Measurements from ENCODE around the gene IPO4. TPM values are rescaled to one million over a fixed set of nuclear protein-coding genes. Genes with fewer than 3 reads are reported as not detected.

The IPO4 gene
- total RNA-seq, 6 experiments from 2014 or later: 17.9 to 44.0 (median 23.0) TPM

GRCh38 chr14:24197056-24197450 is 8.4 kb upstream of the IPO4 start:
- ATAC-seq: no peak
- intact Hi-C loops (cut with DNase I): no loop called here
- Histone ChIP-seq H3K27ac (no peak overlapping the region), H3K27me3 (no peaks in the 10 kb centered on the region), H3K36me3 (peaks cover 0 to 9% (median 0%) of the 10 kb centered on the region in 4 donors), H3K9me3 (no peaks in the 10 kb centered on the region), H3K4me3 (no peak overlapping the region), H3K4me1 (peaks cover 0 to 40% (median 7%) of the 10 kb centered on the region in 4 donors)
- TF ChIP-seq CTCF (IDR thresholded peaks at IDR 0.05) (no peak), POLR2A (IDR thresholded peaks at IDR 0.05) (no peak)
- WGBS (ENCODE audit: insufficient coverage, low coverage, low lambda C conversion rate, missing lambda C conversion rate): 100% methylated on average over 1 of the region's 2 CpGs
- no peak for DNase-seq

- no peak for DNase-seq
- intact Hi-C loops (cut with DNase I): no loop called here
- TF ChIP-seq POLR2A (IDR thresholded peaks at IDR 0.05): no peak
- no peak for TF ChIP-seq CTCF (IDR thresholded peaks at IDR 0.05)
- peak; percentile 33 to 45 (median 40) for ATAC-seq
- WGBS (ENCODE audit: insufficient coverage, low coverage, low lambda C conversion rate, missing lambda C conversion rate): 30% methylated on average over 28 of the region's 33 CpGs
- Histone ChIP-seq H3K27me3 (no peaks in the 10 kb centered on the region), H3K27ac (peak overlapping the region; percentile 97 to 99 (median 98)), H3K9me3 (no peaks in the 10 kb centered on the region), H3K4me1 (peaks cover 0 to 40% (median 7%) of the 10 kb centered on the region in 4 donors), H3K36me3 (peaks cover 0 to 9% (median 0%) of the 10 kb centered on the region in 4 donors), H3K4me3 (peak overlapping the region; percentile 90 to 96 (median 94))
These were observed 7.7 kb upstream of the IPO4 start for GRCh38 chr14:24196071-24197055.

- WGBS (ENCODE audit: insufficient coverage, low coverage, low lambda C conversion rate, missing lambda C conversion rate): 0% methylated on average over 17 of the region's 89 CpGs
- peaks cover 0 to 40% (median 7%) of the 10 kb centered on the region in 4 donors for H3K4me1 ChIP-seq
- peak within 1 kb of the TSS; percentile 90 to 96 (median 94) for H3K4me3 ChIP-seq
- no peaks in the 10 kb centered on the region for H3K27me3 ChIP-seq
- H3K9me3 ChIP-seq: no peaks in the 10 kb centered on the region
- H3K27ac ChIP-seq: peak within 1 kb of the TSS; percentile 97 to 99 (median 98)
- intact Hi-C loops (cut with DNase I): no loop called here
- TF ChIP-seq CTCF (IDR thresholded peaks at IDR 0.05): no peak
- TF ChIP-seq POLR2A (IDR thresholded peaks at IDR 0.05): peak; percentile 83
- H3K36me3 ChIP-seq: peaks cover 0 to 9% (median 0%) of the 10 kb centered on the region in 4 donors
- DNase-seq (peak; percentile 86 to 91 (median 89)), ATAC-seq (peak; percentile 93 to 96 (median 95))
These were observed 6.8 kb upstream of the IPO4 start, which contains the start of gene TM9SF1 for GRCh38 chr14:24195186-24196070. Gene TM9SF1, minus strand, starts transcription at chr14:24195441. Its CDS starts 422 bp downstream, at chr14:24195019.

- intact Hi-C loops (cut with DNase I): no loop called here
- Histone ChIP-seq H3K27ac (peak overlapping the region; percentile 97 to 99 (median 98)), H3K9me3 (no peaks in the 10 kb centered on the region), H3K4me3 (peak overlapping the region; percentile 90 to 96 (median 94)), H3K4me1 (peaks cover 0 to 40% (median 7%) of the 10 kb centered on the region in 4 donors), H3K36me3 (peaks cover 0 to 9% (median 0%) of the 10 kb centered on the region in 4 donors), H3K27me3 (no peaks in the 10 kb centered on the region)
- no peak for TF ChIP-seq POLR2A (IDR thresholded peaks at IDR 0.05)
- no peak for TF ChIP-seq CTCF (IDR thresholded peaks at IDR 0.05)
- no peak for ATAC-seq
- DNase-seq: no peak
- WGBS (ENCODE audit: insufficient coverage, low coverage, low lambda C conversion rate, missing lambda C conversion rate): no CpG with 5 or more reads among the region's 8 CpGs
These were observed 6.2 kb upstream of the IPO4 start for GRCh38 chr14:24194873-24195185.

Data from right lobe of liver (tissue), 6 donors.